ENCODE data around the gene FAM162A. TPM values are rescaled to one million over a fixed set of nuclear protein-coding genes. Genes with fewer than 3 reads are reported as not detected.

Gene FAM162A
- total and polyA plus RNA-seq, 12 donors: 111 to 219 (median 140) TPM

DNA sequence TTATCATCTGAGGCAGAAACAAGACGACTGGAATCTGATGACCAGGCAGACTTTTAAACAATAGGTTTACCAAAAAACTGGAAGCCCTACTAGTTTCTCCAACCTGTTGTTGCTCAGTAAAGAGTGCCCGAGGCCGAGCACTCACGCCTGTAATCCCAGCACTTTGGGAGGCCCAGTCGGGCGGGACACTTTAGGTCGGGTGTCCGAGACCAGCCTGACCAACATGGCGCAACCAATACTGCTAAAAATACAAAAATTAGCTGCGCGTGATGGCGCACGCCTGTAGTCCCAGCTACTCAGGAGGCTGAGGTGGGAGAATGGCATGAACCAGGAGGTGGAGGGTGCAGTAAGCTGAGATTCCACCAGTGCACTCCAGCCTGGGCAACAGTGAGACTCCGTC, 33.0 kb downstream of the FAM162A start:
- TF ChIP-seq, protein P1, sequence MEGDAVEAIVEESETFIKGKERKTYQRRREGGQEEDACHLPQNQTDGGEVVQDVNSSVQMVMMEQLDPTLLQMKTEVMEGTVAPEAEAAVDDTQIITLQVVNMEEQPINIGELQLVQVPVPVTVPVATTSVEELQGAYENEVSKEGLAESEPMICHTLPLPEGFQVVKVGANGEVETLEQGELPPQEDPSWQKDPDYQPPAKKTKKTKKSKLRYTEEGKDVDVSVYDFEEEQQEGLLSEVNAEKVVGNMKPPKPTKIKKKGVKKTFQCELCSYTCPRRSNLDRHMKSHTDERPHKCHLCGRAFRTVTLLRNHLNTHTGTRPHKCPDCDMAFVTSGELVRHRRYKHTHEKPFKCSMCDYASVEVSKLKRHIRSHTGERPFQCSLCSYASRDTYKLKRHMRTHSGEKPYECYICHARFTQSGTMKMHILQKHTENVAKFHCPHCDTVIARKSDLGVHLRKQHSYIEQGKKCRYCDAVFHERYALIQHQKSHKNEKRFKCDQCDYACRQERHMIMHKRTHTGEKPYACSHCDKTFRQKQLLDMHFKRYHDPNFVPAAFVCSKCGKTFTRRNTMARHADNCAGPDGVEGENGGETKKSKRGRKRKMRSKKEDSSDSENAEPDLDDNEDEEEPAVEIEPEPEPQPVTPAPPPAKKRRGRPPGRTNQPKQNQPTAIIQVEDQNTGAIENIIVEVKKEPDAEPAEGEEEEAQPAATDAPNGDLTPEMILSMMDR (IDR thresholded peaks at IDR 0.05): no peak
- 39 to 56% methylated on average over 14 of the region's 14 CpGs for WGBS, 2 donors
- Histone ChIP-seq H3K4me3 (peak overlapping the region; percentile 56 to 85 (median 69)), H3K27me3 (no peaks in the 10 kb centered on the region), H3K4me1 (peaks cover 8 to 40% (median 27%) of the 10 kb centered on the region in 9 donors), H3K36me3 (peaks cover 0 to 28% (median 0%) of the 10 kb centered on the region in 9 donors), H3K27ac (peak overlapping the region in 7 of 10 donors; percentile 86 to 91 (median 89)), H3K9me3 (no peaks in the 10 kb centered on the region)
- intact Hi-C loops (cut with DNase I): loop anchor here in 2 of 10 donors (5.0 kb wide), 1 partner anchor 95 kb away; the partner anchor contains the start of gene KPNA1 (in 2 of the 2)
- DNase-seq (no peak), ATAC-seq (no peak)

DNA sequence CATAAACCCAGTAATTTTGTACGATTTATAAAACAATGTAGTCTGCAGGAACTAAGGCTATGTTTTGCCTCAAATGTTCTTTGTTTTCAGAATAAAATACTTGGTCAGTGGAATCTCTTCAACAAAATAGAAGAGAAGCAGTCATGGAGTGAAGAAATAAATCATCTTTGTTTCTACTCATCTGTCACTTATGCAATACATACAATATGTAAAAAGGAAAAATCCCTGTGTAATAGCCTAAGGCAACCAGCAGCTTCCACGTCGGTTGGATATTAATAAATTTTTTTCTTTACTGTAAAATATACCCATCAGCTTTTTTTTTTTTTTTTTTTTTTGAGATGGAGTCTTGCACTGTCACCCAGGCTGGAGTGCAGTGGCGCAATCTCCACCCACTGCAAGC, 37.1 kb downstream of the FAM162A start:
- ATAC-seq: no peak
- TF ChIP-seq, protein P1 (IDR thresholded peaks at IDR 0.05): no peak
- H3K4me1 ChIP-seq: peaks cover 4 to 13% (median 10%) of the 10 kb centered on the region in 9 donors
- peaks cover 0 to 51% (median 14%) of the 10 kb centered on the region in 9 donors for H3K36me3 ChIP-seq
- no peak overlapping the region for H3K4me3 ChIP-seq
- H3K9me3 ChIP-seq: no peaks in the 10 kb centered on the region
- intact Hi-C loops (cut with DNase I): no loop called here
- no peak overlapping the region for H3K27ac ChIP-seq
- 93 to 96% methylated on average over 4 of the region's 4 CpGs for WGBS, 2 donors
- no peak for DNase-seq
- H3K27me3 ChIP-seq: no peaks in the 10 kb centered on the region

- peaks cover 0 to 58% (median 21%) of the 10 kb centered on the region in 9 donors for H3K36me3 ChIP-seq
- intact Hi-C loops (cut with DNase I): no loop called here
- WGBS, 2 donors: 92 to 96% methylated on average over 2 of the region's 2 CpGs
These were observed 37.9 kb downstream of the FAM162A start for GRCh38 chr3:122421836-122422235.

DNA sequence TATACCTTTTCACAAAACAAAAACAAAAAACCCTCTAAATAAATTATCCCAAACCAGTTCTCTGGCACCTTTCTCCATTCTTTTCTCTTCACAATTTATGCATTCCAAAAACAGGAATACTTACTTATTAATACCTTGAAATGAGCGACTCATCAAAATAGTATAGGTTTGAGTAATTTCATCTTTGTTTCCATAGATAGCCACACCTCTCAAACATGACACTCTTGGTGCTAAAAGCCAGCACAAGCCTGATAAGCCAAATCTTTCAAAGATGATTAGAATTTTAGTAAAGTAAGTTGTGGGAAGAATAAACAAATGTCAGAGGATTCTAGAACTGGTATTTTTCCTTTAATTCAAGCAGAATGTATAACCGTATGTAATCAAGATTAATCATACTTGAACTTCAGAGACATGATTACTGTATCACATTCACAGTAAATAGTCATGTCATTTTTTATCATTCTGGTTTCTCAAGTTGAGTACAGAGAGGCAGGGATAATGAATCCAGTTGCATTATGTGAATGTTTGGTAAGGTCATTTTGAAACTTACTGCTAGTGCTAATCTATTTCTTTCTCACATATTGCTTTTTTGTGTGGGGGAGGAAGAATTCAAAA, 44.0 kb downstream of the FAM162A start:
- Histone ChIP-seq H3K27ac (no peak overlapping the region), H3K4me3 (no peak overlapping the region), H3K36me3 (peaks cover 0 to 98% (median 42%) of the 10 kb centered on the region in 9 donors), H3K9me3 (peaks cover 0 to 13% (median 0%) of the 10 kb centered on the region in 11 donors), H3K4me1 (no peaks in the 10 kb centered on the region), H3K27me3 (no peaks in the 10 kb centered on the region)
- no peak for ATAC-seq
- 86 to 89% methylated on average over 2 of the region's 2 CpGs for WGBS, 2 donors
- TF ChIP-seq, protein P1 (IDR thresholded peaks at IDR 0.05): no peak
- DNase-seq: no peak
- intact Hi-C loops (cut with DNase I): no loop called here

More at GRCh38 chr3:122421836-122422235, 37.9 kb downstream of the FAM162A start:
- ATAC-seq (no peak), DNase-seq (no peak)
- no peak overlapping the region for H3K4me3 ChIP-seq
- peaks cover 3 to 10% (median 7%) of the 10 kb centered on the region in 9 donors for H3K4me1 ChIP-seq
- no peak overlapping the region for H3K27ac ChIP-seq
- TF ChIP-seq, protein P1 (IDR thresholded peaks at IDR 0.05): no peak
- no peaks in the 10 kb centered on the region for H3K9me3 ChIP-seq
- no peaks in the 10 kb centered on the region for H3K27me3 ChIP-seq
